ENCODE results near the gene MAGI2. TPM values are rescaled to one million over a fixed set of nuclear protein-coding genes. Genes with fewer than 3 reads are reported as not detected.
A peak's percentile ranks its signal among the peaks of the same experiment; 100 is the strongest.

Gene MAGI2
- total and polyA plus RNA-seq, 2 of the 13 experiments (the other 11 are each of a cell fraction or from before 2014, with no cell fraction given): 1.5 to 3.8 TPM

- TF ChIP-seq THRA (CRISPR knock-in tag; IDR thresholded peaks at IDR 0.05; ENCODE audit: borderline replicate concordance): 0 out of 2 replicates have a peak, but pooled peaks have one; percentile 23
- no peak for TF ChIP-seq MIER3 (CRISPR knock-in tag; IDR thresholded peaks at IDR 0.05; ENCODE audit: borderline replicate concordance)
- TF ChIP-seq ATM (IDR thresholded peaks at IDR 0.05; ENCODE audit: borderline replicate concordance): no peak
- TF ChIP-seq ARID5B (CRISPR knock-in tag; IDR thresholded peaks at IDR 0.05): peak; percentile 79
- no peak for TF ChIP-seq POLR2AphosphoS5 (IDR thresholded peaks at IDR 0.05; ENCODE audit: low read depth, low read length)
- TF ChIP-seq FIP1L1 (IDR thresholded peaks at IDR 0.05; ENCODE audit: borderline replicate concordance, insufficient read depth, low read depth, low read length): no peak
- no peak for TF ChIP-seq SAFB2 (CRISPR knock-in tag; IDR thresholded peaks at IDR 0.05; ENCODE audit: borderline replicate concordance, low read depth)
- no peak for TF ChIP-seq CCAR2 (optimal IDR thresholded peaks at IDR 0.05; ENCODE audit: low read depth, low read length)
- no peak for TF ChIP-seq ZBED4 (CRISPR knock-in tag; IDR thresholded peaks at IDR 0.05; ENCODE audit: borderline replicate concordance)
- no peak for TF ChIP-seq SIN3A (IDR thresholded peaks at IDR 0.05; ENCODE audit: borderline replicate concordance, low read depth, low read length)
- TF ChIP-seq ZBTB39 (CRISPR knock-in tag; IDR thresholded peaks at IDR 0.05): no peak
- TF ChIP-seq ZBTB42 (CRISPR knock-in tag; IDR thresholded peaks at IDR 0.05): no peak
- TF ChIP-seq ZGPAT (CRISPR knock-in tag; IDR thresholded peaks at IDR 0.05): 0 out of 2 replicates have a peak, but pooled peaks have one; percentile 28
- no peak for TF ChIP-seq CREB1 (IDR thresholded peaks at IDR 0.05)
- TF ChIP-seq CREB1 (CRISPR knock-in tag; IDR thresholded peaks at IDR 0.05): no peak
- TF ChIP-seq SSRP1 (CRISPR knock-in tag; IDR thresholded peaks at IDR 0.05): no peak
- TF ChIP-seq RFX1 (IDR thresholded peaks at IDR 0.05): no peak
- TF ChIP-seq RBM22 (optimal IDR thresholded peaks at IDR 0.05; ENCODE audit: low read length): no peak
Measured at GRCh38 chr7:79434867-79435266, 18.6 kb downstream of the MAGI2 start (continued).
